HG02885 (cell line): Measurements from ENCODE around the gene LSM4.
A peak's percentile ranks its signal among the peaks of the same experiment; 100 is the strongest.

Experiments
- ATAC-seq: cut with Tn5 transposase; IDR thresholded peaks from one replicate; pipeline ENCODE4 v1.9.1; 2021; ENCODE audit warnings: mild to moderate bottlenecking; ENCODE audit not compliant: unreplicated experiment, poor library complexity

The LSM4 gene

GRCh38 chr19:18313398-18313797 is 9.5 kb downstream of the LSM4 start:
- no peak for ATAC-seq

- ATAC-seq = no peak
Observed at GRCh38 chr19:18312092-18312534, 10.8 kb downstream of the LSM4 start.

- ATAC-seq = no peak
Observed at GRCh38 chr19:18311502-18312091, 11.3 kb downstream of the LSM4 start.

- ATAC-seq = no peak
Observed at GRCh38 chr19:18310966-18311365, 11.9 kb downstream of the LSM4 start.

- no peak for ATAC-seq
Observed at GRCh38 chr19:18310118-18310909, 12.6 kb downstream of the LSM4 start.

- no peak for ATAC-seq
Observed at GRCh38 chr19:18309525-18310064, 13.3 kb downstream of the LSM4 start.

- no peak for ATAC-seq
Observed at GRCh38 chr19:18308948-18309325, 13.9 kb downstream of the LSM4 start.

- ATAC-seq = no peak
Observed at GRCh38 chr19:18308051-18308947, 14.6 kb downstream of the LSM4 start.

GRCh38 chr19:18307271-18307681 is 15.6 kb downstream of the LSM4 start:
- ATAC-seq = no peak

- ATAC-seq = no peak
Observed at GRCh38 chr19:18306888-18307260, 16.0 kb downstream of the LSM4 start.

GRCh38 chr19:18306209-18306887 is 16.5 kb downstream of the LSM4 start:
- ATAC-seq = no peak

GRCh38 chr19:18304458-18305310 is 18.2 kb downstream of the LSM4 start:
- ATAC-seq = peak; percentile 42

GRCh38 chr19:18304208-18304457 is 18.7 kb downstream of the LSM4 start:
- peak; percentile 3 for ATAC-seq

- no peak for ATAC-seq
Observed at GRCh38 chr19:18301718-18302111, 21.2 kb downstream of the LSM4 start.

GRCh38 chr19:18300930-18301717 is 21.8 kb downstream of the LSM4 start:
- no peak for ATAC-seq

- ATAC-seq = no peak
Observed at GRCh38 chr19:18299654-18300053, 23.2 kb downstream of the LSM4 start.

- ATAC-seq = no peak
Observed at GRCh38 chr19:18298601-18299000, 24.3 kb downstream of the LSM4 start.

GRCh38 chr19:18297308-18297707 is 25.6 kb downstream of the LSM4 start:
- ATAC-seq = no peak

- no peak for ATAC-seq
Observed at GRCh38 chr19:18295034-18295451, 27.8 kb downstream of the LSM4 start.
